T-helper 17 cell (primary cell): ENCODE data around the gene OOSP1. TPM values are rescaled to one million over a fixed set of nuclear protein-coding genes. Genes with fewer than 3 reads are reported as not detected.

Experiments used
- ATAC-seq: fragments of 150-1000 bp; cut with Tn5 transposase; 2 replicates; pipeline ENCODE4 v1.10.0; 2021; ENCODE audit warnings: mild to moderate bottlenecking, moderate library complexity
- DNase-seq, 3 donors: peaks; one replicate each; pipeline versions ENCODE4 v3.0.0 to v3.0.0-alpha.2; 2020 to 2021
- H3K9me3 ChIP-seq: one replicate; pipeline ENCODE4 v1.7.0; 2013; ENCODE audit warnings: low read length, mild to moderate bottlenecking; ENCODE audit not compliant: control insufficient read depth, poor library complexity, severe bottlenecking
- H3K27ac Mint-ChIP-seq: one replicate; pipeline ENCODE4 v1.8.0; 2022; ENCODE audit warnings: mild to moderate bottlenecking, moderate library complexity, mixed read lengths
- H3K27me3 Mint-ChIP-seq: one replicate; pipeline ENCODE4 v1.8.0; 2022; ENCODE audit warnings: mixed read lengths
- H3K36me3 Mint-ChIP-seq: one replicate; pipeline ENCODE4 v1.8.0; 2022; ENCODE audit warnings: low read depth, mixed read lengths
- H3K4me1 Mint-ChIP-seq: one replicate; pipeline ENCODE4 v1.8.0; 2022; ENCODE audit warnings: mild to moderate bottlenecking, mixed read lengths
- H3K4me3 Mint-ChIP-seq: one replicate; pipeline ENCODE4 v1.8.0; 2022; ENCODE audit warnings: mild to moderate bottlenecking, moderate library complexity, mixed read lengths
- total RNA-seq, 4 donors: library from RNA in 2 of 4; stranded (reverse) in 2 of 4; gene quantifications; one replicate each; pipeline ENCODE4 v1.2.3 and lab custom pipeline; 2022 to 2026

OOSP1 gene
- total RNA-seq, 2 donors from 2014 or later: not detected

GRCh38 chr11:59939482-59939881, 1.2 kb downstream of the OOSP1 start:
- ATAC-seq (no peak), DNase-seq (no peak)
- no peaks in the 10 kb centered on the region for H3K9me3 ChIP-seq
- Mint-ChIP-seq H3K4me3 (no peak overlapping the region), H3K27ac (no peak overlapping the region), H3K36me3 (no peaks in the 10 kb centered on the region), H3K4me1 (no peaks in the 10 kb centered on the region), H3K27me3 (peaks cover 20% of the 10 kb centered on the region)

GRCh38 chr11:59941091-59941490, 2.9 kb downstream of the OOSP1 start:
- ATAC-seq (no peak), DNase-seq (no peak)
- no peak overlapping the region for H3K27ac Mint-ChIP-seq
- no peaks in the 10 kb centered on the region for H3K36me3 Mint-ChIP-seq
- H3K4me1 Mint-ChIP-seq: no peaks in the 10 kb centered on the region
- peaks cover 20% of the 10 kb centered on the region for H3K27me3 Mint-ChIP-seq
- H3K9me3 ChIP-seq: no peaks in the 10 kb centered on the region
- H3K4me3 Mint-ChIP-seq: no peak overlapping the region

- ATAC-seq (no peak), DNase-seq (no peak)
- Mint-ChIP-seq H3K27me3 (peaks cover 22% of the 10 kb centered on the region), H3K4me3 (no peak overlapping the region), H3K36me3 (no peaks in the 10 kb centered on the region), H3K27ac (no peak overlapping the region), H3K4me1 (no peaks in the 10 kb centered on the region)
- no peaks in the 10 kb centered on the region for H3K9me3 ChIP-seq
Observed at GRCh38 chr11:59943997-59944714, 5.9 kb downstream of the OOSP1 start.

- no peaks in the 10 kb centered on the region for H3K9me3 ChIP-seq
- no peak overlapping the region for H3K4me3 Mint-ChIP-seq
- H3K4me1 Mint-ChIP-seq: no peaks in the 10 kb centered on the region
- no peaks in the 10 kb centered on the region for H3K36me3 Mint-ChIP-seq
- DNase-seq: no peak
- H3K27ac Mint-ChIP-seq: no peak overlapping the region
- no peak for ATAC-seq
- peaks cover 22% of the 10 kb centered on the region for H3K27me3 Mint-ChIP-seq
Observed at GRCh38 chr11:59944720-59945119, 6.5 kb downstream of the OOSP1 start.

GRCh38 chr11:59953463-59954218, 15.4 kb downstream of the OOSP1 start:
- peaks cover 13% of the 10 kb centered on the region for H3K27me3 Mint-ChIP-seq
- H3K4me3 Mint-ChIP-seq: no peak overlapping the region
- ATAC-seq: no peak
- H3K9me3 ChIP-seq: no peaks in the 10 kb centered on the region
- H3K36me3 Mint-ChIP-seq: no peaks in the 10 kb centered on the region
- DNase-seq: no peak
- no peak overlapping the region for H3K27ac Mint-ChIP-seq
- no peaks in the 10 kb centered on the region for H3K4me1 Mint-ChIP-seq

GRCh38 chr11:59954219-59954847, 16.1 kb downstream of the OOSP1 start:
- H3K9me3 ChIP-seq: no peaks in the 10 kb centered on the region
- Mint-ChIP-seq H3K4me1 (no peaks in the 10 kb centered on the region), H3K36me3 (no peaks in the 10 kb centered on the region), H3K4me3 (no peak overlapping the region), H3K27ac (no peak overlapping the region), H3K27me3 (peaks cover 20% of the 10 kb centered on the region)
- ATAC-seq: no peak
- DNase-seq: no peak

GRCh38 chr11:59957094-59957493, 18.9 kb downstream of the OOSP1 start:
- DNase-seq (no peak), ATAC-seq (no peak)
- H3K4me3 Mint-ChIP-seq: no peak overlapping the region
- H3K36me3 Mint-ChIP-seq: no peaks in the 10 kb centered on the region
- H3K27ac Mint-ChIP-seq: no peak overlapping the region
- peaks cover 16% of the 10 kb centered on the region for H3K27me3 Mint-ChIP-seq
- no peaks in the 10 kb centered on the region for H3K9me3 ChIP-seq
- H3K4me1 Mint-ChIP-seq: no peaks in the 10 kb centered on the region

GRCh38 chr11:59960502-59961381, 22.5 kb downstream of the OOSP1 start:
- DNase-seq: no peak

GRCh38 chr11:59962107-59962482, 23.9 kb downstream of the OOSP1 start:
- DNase-seq: no peak
- no peak for ATAC-seq
- no peaks in the 10 kb centered on the region for H3K9me3 ChIP-seq
- Mint-ChIP-seq H3K36me3 (no peaks in the 10 kb centered on the region), H3K27ac (no peak overlapping the region), H3K4me1 (no peaks in the 10 kb centered on the region), H3K27me3 (peaks cover 17% of the 10 kb centered on the region), H3K4me3 (no peak overlapping the region)

More at GRCh38 chr11:59960502-59961381, 22.5 kb downstream of the OOSP1 start:
- no peaks in the 10 kb centered on the region for H3K9me3 ChIP-seq
- ATAC-seq: no peak
- H3K4me1 Mint-ChIP-seq: no peaks in the 10 kb centered on the region
- H3K4me3 Mint-ChIP-seq: no peak overlapping the region
- no peaks in the 10 kb centered on the region for H3K36me3 Mint-ChIP-seq
- H3K27ac Mint-ChIP-seq: no peak overlapping the region
- H3K27me3 Mint-ChIP-seq: peaks cover 17% of the 10 kb centered on the region

- Mint-ChIP-seq H3K4me1 (no peaks in the 10 kb centered on the region), H3K4me3 (no peak within 1 kb of the TSS), H3K27ac (no peak within 1 kb of the TSS), H3K27me3 (peaks cover 17% of the 10 kb centered on the region), H3K36me3 (no peaks in the 10 kb centered on the region)
- DNase-seq (no peak), ATAC-seq (no peak)
- H3K9me3 ChIP-seq: no peaks in the 10 kb centered on the region
Observed at GRCh38 chr11:59963733-59964132, 25.5 kb downstream of the OOSP1 start, which contains the start of gene OOSP4A. OOSP4A (plus strand) TSS chr11:59964033; CDS start chr11:59964033, 0 bp downstream.

- ATAC-seq (no peak), DNase-seq (no peak)
- no peaks in the 10 kb centered on the region for H3K4me1 Mint-ChIP-seq
- no peak overlapping the region for H3K27ac Mint-ChIP-seq
- H3K9me3 ChIP-seq: no peaks in the 10 kb centered on the region
- no peak overlapping the region for H3K4me3 Mint-ChIP-seq
- H3K27me3 Mint-ChIP-seq: peaks cover 6% of the 10 kb centered on the region
- H3K36me3 Mint-ChIP-seq: no peaks in the 10 kb centered on the region
Observed at GRCh38 chr11:59965424-59965823, 27.2 kb downstream of the OOSP1 start.

- H3K4me3 Mint-ChIP-seq: no peak overlapping the region
- no peak for ATAC-seq
- DNase-seq: no peak
- no peaks in the 10 kb centered on the region for H3K4me1 Mint-ChIP-seq
- no peaks in the 10 kb centered on the region for H3K36me3 Mint-ChIP-seq
- H3K27me3 Mint-ChIP-seq: peaks cover 6% of the 10 kb centered on the region
- H3K27ac Mint-ChIP-seq: no peak overlapping the region
- no peaks in the 10 kb centered on the region for H3K9me3 ChIP-seq
Observed at GRCh38 chr11:59966201-59966600, 28.0 kb downstream of the OOSP1 start.
